Measurements from ENCODE around the gene TMED5.

TMED5 gene

DNA sequence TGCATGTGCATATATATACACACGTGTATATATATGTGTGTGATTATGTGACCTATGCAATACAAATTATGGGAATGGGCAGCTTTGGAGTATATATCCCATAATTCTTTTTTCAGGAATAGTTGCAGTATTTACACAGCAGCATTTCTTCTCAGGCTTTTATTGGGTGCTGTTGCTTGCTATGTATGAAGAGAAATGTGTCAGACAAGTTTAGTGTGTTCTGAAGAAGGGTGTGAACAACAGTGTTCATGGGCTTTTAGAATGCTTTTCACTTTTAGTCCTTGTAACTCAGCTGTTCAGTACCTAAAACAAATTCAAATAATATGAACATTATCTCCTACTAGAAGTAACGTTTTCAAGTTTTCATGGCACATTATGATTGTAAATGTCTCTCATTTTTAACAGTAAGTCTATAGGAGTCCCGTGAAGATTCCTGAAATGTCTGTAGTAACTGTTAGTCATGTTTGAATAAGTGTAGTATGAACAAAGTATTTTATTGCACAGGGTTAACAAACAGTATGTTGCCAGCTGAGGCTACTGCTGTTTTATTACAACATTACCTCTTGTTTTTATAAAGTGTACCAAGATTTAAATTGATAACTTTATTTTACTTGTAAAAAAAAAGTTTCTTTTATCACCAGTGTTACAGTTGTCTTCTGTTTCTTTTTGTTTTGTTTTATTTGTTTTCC, 42.5 kb downstream of the TMED5 start:
- no peak for DNase-seq (ENCODE audit: extremely low spot score)
- no peak for TF ChIP-seq SUZ12 (IDR thresholded peaks at IDR 0.05)
- no peak for TF ChIP-seq NFRKB (IDR thresholded peaks at IDR 0.05)
- no peak for TF ChIP-seq CTBP1 (IDR thresholded peaks at IDR 0.05; ENCODE audit: borderline replicate concordance)
- no peak for TF ChIP-seq TARDBP (IDR thresholded peaks at IDR 0.05)
- TF ChIP-seq ARNT (IDR thresholded peaks at IDR 0.05), result no peak
- no peak for TF ChIP-seq BHLHE40 (IDR thresholded peaks at IDR 0.05; ENCODE audit: borderline replicate concordance)
- TF ChIP-seq FOXM1 (IDR thresholded peaks at IDR 0.05; ENCODE audit: borderline replicate concordance), result no peak
- TF ChIP-seq ELF4 (IDR thresholded peaks at IDR 0.05), result no peak
- TF ChIP-seq HDGF (IDR thresholded peaks at IDR 0.05; ENCODE audit: borderline replicate concordance), result no peak
- TF ChIP-seq, protein P1, sequence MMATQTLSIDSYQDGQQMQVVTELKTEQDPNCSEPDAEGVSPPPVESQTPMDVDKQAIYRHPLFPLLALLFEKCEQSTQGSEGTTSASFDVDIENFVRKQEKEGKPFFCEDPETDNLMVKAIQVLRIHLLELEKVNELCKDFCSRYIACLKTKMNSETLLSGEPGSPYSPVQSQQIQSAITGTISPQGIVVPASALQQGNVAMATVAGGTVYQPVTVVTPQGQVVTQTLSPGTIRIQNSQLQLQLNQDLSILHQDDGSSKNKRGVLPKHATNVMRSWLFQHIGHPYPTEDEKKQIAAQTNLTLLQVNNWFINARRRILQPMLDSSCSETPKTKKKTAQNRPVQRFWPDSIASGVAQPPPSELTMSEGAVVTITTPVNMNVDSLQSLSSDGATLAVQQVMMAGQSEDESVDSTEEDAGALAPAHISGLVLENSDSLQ (IDR thresholded peaks at IDR 0.05), result no peak
- TF ChIP-seq LEF1 (IDR thresholded peaks at IDR 0.05; ENCODE audit: borderline replicate concordance), result no peak
- POLR2A ChIA-PET, result no interaction called here
- CTCF ChIA-PET, result no interaction called here

DNA sequence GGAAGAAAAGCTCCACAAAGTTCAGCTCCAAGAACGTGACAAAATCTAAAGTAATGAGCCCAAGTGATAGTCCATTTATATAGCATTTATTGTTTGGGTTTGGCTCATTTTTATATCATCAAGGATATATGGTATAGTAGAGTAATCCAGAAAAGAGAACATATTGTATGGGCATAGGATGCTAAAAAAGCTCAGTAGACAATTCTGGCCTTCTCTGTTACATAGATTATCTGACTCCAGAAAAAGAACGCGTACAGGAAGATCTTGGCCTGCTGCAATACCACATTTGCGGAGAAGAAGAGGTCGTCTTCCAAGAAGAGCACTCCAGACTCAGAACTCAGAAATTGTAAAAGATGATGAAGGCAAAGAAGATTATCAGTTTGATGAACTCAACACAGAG, 43.8 kb downstream of the TMED5 start:
- POLR2A ChIA-PET, result interaction anchor here (0.9 to 1.2 kb wide), 2 partner anchors 11 to 56 kb away, joined by 3 to 4 read pairs; no protein-coding TSS in a partner anchor
- CTCF ChIA-PET, result no interaction called here

DNA sequence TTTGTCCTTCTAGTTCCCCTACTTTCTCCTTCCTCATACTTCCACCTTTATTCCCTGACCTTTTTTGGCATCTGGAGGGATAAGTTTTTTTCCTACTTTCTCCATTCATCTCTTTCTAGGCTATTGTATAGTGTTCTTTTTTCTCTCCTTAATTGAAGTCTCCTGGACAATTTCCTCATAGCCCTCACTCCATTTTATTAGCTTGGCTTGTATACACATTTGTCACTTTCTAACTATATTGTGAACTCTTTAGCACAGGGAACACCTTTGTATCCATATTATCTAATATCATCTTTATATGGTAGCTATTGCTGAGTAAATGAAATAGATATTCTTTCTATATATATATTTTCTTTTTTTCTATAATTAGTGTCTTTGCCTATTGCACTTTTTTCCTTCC, 47.6 kb downstream of the TMED5 start:
- ChIA-PET CTCF (interaction anchor here (0.6 kb wide), 1 partner anchor 15 kb away, joined by 4 read pairs; no protein-coding TSS in a partner anchor), POLR2A (no interaction called here)
- no peak for DNase-seq (ENCODE audit: extremely low spot score)
- TF ChIP-seq L3MBTL2 (conservative IDR thresholded peaks at IDR 0.05) (no peak), TARDBP (IDR thresholded peaks at IDR 0.05) (no peak), LEF1 (IDR thresholded peaks at IDR 0.05; ENCODE audit: borderline replicate concordance) (no peak), ARNT (IDR thresholded peaks at IDR 0.05) (no peak), CTBP1 (IDR thresholded peaks at IDR 0.05; ENCODE audit: borderline replicate concordance) (no peak)

More for the DNA sequence above, 43.8 kb downstream of the TMED5 start:
- no peak for TF ChIP-seq TARDBP (IDR thresholded peaks at IDR 0.05)
- no peak for TF ChIP-seq BHLHE40 (IDR thresholded peaks at IDR 0.05; ENCODE audit: borderline replicate concordance)
- TF ChIP-seq L3MBTL2 (conservative IDR thresholded peaks at IDR 0.05), result no peak
- TF ChIP-seq ZNF384 (IDR thresholded peaks at IDR 0.05), result no peak
- no peak for TF ChIP-seq NFRKB (IDR thresholded peaks at IDR 0.05)
- TF ChIP-seq HDGF (IDR thresholded peaks at IDR 0.05; ENCODE audit: borderline replicate concordance), result no peak
- TF ChIP-seq FOXA1 (IDR thresholded peaks at IDR 0.05), result no peak
- no peak for TF ChIP-seq FOXK2 (IDR thresholded peaks at IDR 0.05)
- TF ChIP-seq ELF4 (IDR thresholded peaks at IDR 0.05), result no peak
- no peak for TF ChIP-seq SP1 (IDR thresholded peaks at IDR 0.05)
- TF ChIP-seq, protein P1 (IDR thresholded peaks at IDR 0.05), result no peak
- no peak for TF ChIP-seq ARNT (IDR thresholded peaks at IDR 0.05)
- no peak for TF ChIP-seq CTBP1 (IDR thresholded peaks at IDR 0.05; ENCODE audit: borderline replicate concordance)
- TF ChIP-seq LEF1 (IDR thresholded peaks at IDR 0.05; ENCODE audit: borderline replicate concordance), result no peak
- no peak for DNase-seq (ENCODE audit: extremely low spot score)

DNA sequence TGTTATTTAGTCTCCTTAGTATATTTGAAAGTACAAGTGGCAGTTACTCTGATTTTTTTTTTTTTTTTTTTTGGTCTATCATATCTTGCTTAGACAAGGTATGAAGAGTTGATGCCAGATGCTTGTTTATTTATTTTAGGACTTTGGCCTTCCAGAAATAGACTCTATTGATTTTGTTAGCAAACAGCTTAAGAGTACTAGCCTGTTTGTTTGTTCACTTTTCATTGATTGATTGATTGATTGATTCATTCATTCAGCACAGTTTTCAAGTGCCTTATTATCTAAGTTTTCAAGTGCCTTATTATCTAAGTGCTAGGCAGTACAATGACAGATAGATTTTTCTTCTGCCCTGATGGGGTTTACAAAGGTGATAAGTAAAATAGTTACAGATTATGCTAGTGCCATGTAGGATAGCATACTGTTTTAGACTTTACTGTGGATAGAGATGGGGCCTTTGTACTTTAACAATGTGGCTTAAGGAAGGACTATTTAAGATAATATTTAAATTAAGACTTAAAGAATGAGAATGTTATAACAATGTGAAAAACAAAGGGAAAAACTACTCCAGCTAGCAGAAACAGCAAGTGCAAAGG, 50.6 kb downstream of the TMED5 start:
- DNase-seq (ENCODE audit: extremely low spot score), result no peak
- ChIA-PET CTCF (interaction anchor here (0.6 kb wide), 1 partner anchor 156 kb away, joined by 3 read pairs; no protein-coding TSS in a partner anchor), POLR2A (interaction anchor here (0.7 kb wide), 1 partner anchor 50 kb away, joined by 7 read pairs; no protein-coding TSS in a partner anchor)
- TF ChIP-seq TARDBP (IDR thresholded peaks at IDR 0.05), result no peak
- no peak for TF ChIP-seq L3MBTL2 (conservative IDR thresholded peaks at IDR 0.05)
- no peak for TF ChIP-seq CTBP1 (IDR thresholded peaks at IDR 0.05; ENCODE audit: borderline replicate concordance)
- TF ChIP-seq FOXM1 (IDR thresholded peaks at IDR 0.05; ENCODE audit: borderline replicate concordance), result no peak
- TF ChIP-seq, protein P1 (IDR thresholded peaks at IDR 0.05), result 0 out of 2 replicates have a peak, but pooled peaks have one; percentile 25
- no peak for TF ChIP-seq ZNF384 (IDR thresholded peaks at IDR 0.05)

DNA sequence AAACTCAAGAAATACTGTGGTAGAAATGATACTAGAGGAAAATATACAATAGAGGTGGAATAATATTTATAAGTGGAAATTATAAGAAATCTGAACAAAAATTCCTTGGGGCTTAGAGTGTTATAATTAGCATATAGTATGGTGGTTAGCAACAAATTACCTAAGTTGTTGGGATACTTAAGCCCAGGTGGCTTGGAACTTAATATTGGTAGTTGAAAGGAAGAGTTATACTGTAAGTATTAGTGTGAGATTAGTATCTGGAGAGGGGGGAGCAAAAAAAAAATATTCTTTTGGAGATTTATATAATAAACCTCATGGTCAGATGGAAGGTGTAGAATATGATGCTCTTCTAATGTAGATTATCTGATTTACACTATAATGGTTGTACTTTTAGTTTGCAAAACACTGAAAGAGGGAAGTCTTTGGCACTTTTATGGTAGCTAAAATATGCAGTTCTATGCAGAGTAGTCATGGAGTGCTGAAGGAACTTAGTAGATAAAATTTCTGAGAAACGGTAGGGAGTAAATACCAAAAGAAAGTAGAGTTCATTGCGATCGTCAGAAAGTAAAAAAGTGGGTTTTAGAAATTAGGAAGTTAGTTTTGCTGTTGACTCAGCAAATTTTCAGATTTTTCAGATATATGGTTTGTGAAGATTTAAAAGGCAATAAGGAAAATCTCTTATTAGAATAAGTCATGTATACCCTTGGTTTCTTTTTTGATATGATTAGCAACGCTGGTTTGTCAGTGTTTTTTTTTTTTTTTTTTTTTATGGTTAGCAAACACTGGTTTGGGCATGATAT, 55.5 kb downstream of the TMED5 start:
- CTCF ChIA-PET, result interaction anchor here (0.7 kb wide), 1 partner anchor 15 kb away, joined by 4 read pairs; no protein-coding TSS in a partner anchor
- TF ChIP-seq TARDBP (IDR thresholded peaks at IDR 0.05) (no peak), ELF4 (IDR thresholded peaks at IDR 0.05) (no peak), L3MBTL2 (conservative IDR thresholded peaks at IDR 0.05) (no peak), FOXK2 (IDR thresholded peaks at IDR 0.05) (no peak), CTBP1 (IDR thresholded peaks at IDR 0.05; ENCODE audit: borderline replicate concordance) (no peak), LEF1 (IDR thresholded peaks at IDR 0.05; ENCODE audit: borderline replicate concordance) (no peak), HDGF (IDR thresholded peaks at IDR 0.05; ENCODE audit: borderline replicate concordance) (no peak), SP1 (IDR thresholded peaks at IDR 0.05) (no peak)
- TF ChIP-seq, protein P1 (IDR thresholded peaks at IDR 0.05), result no peak
- DNase-seq (ENCODE audit: extremely low spot score), result no peak

More for the DNA sequence above, 55.5 kb downstream of the TMED5 start:
- POLR2A ChIA-PET, result no interaction called here
